Measurements from ENCODE around the gene SBF2.
"Not testable (repeated sequence)": the region's sequence is repeated elsewhere in the genome, so short reads cannot be mapped to it uniquely, and the experiment has no call there.

Gene SBF2

GRCh38 chr11:10298342-10298741, 4.3 kb upstream of the SBF2 start:
- DNase-seq: peak; percentile 38 to 45

GRCh38 chr11:10295064-10295901, 1.3 kb upstream of the SBF2 start:
- no peak for DNase-seq

GRCh38 chr11:10294290-10294953, 403 bp upstream of the SBF2 start:
- no peak for DNase-seq

GRCh38 chr11:10291801-10292638, 2.0 kb downstream of the SBF2 start:
- DNase-seq: no peak

GRCh38 chr11:10289765-10290380, 4.1 kb downstream of the SBF2 start:
- DNase-seq: no peak

- DNase-seq: no peak
Observed at GRCh38 chr11:10288881-10289764, 4.9 kb downstream of the SBF2 start.

GRCh38 chr11:10287766-10288715, 6.0 kb downstream of the SBF2 start:
- peak in 1 of 2 experiments; percentile 16 for DNase-seq

GRCh38 chr11:10287140-10287539, 6.9 kb downstream of the SBF2 start:
- no peak for DNase-seq

GRCh38 chr11:10285148-10285802, 8.7 kb downstream of the SBF2 start:
- DNase-seq: no peak

GRCh38 chr11:10283991-10284390, 10.0 kb downstream of the SBF2 start:
- no peak for DNase-seq

GRCh38 chr11:10282117-10282516, 11.9 kb downstream of the SBF2 start:
- no peak for DNase-seq

GRCh38 chr11:10275714-10276113, 18.3 kb downstream of the SBF2 start:
- no peak for DNase-seq

- no peak for DNase-seq
Observed at GRCh38 chr11:10274726-10275125, 19.3 kb downstream of the SBF2 start.

- no peak for DNase-seq
Observed at GRCh38 chr11:10273738-10274137, 20.3 kb downstream of the SBF2 start.

- DNase-seq: no peak
Observed at GRCh38 chr11:10272132-10272531, 21.9 kb downstream of the SBF2 start.

- no peak for DNase-seq
Observed at GRCh38 chr11:10268746-10269488, 25.1 kb downstream of the SBF2 start.

- no peak for DNase-seq
Observed at GRCh38 chr11:10267821-10268220, 26.2 kb downstream of the SBF2 start.

GRCh38 chr11:10265936-10266335, 28.1 kb downstream of the SBF2 start:
- DNase-seq: no peak

- DNase-seq: not testable (repeated sequence)
Observed at GRCh38 chr11:10264716-10265115, 29.3 kb downstream of the SBF2 start.
